GM12892 (cell line): ENCODE measurements around the gene TBC1D22A.

Experiments
- DNase-seq: peaks from one replicate; pipeline ENCODE4 v3.0.0; 2011; ENCODE audit not compliant: insufficient read length
- FAIRE-seq: peaks from 2 replicates; lab custom pipeline; 2011; peaks lifted over from hg19 to GRCh38; lab: Jason Lieb, UNC
- POLR2A ChIP-seq: IDR thresholded peaks from 2 replicates; pipeline ENCODE4 v1.6.1; 2011; ENCODE audit warnings: low read depth, low read length, control low read depth
- POLR2AphosphoS5 ChIP-seq: IDR thresholded peaks from 2 replicates; pipeline ENCODE4 v1.6.1; 2011; ENCODE audit warnings: low read depth, low read length, control low read depth
- TAF1 ChIP-seq: IDR thresholded peaks from 2 replicates; pipeline ENCODE4 v1.6.1; 2011; ENCODE audit warnings: low read depth, mild to moderate bottlenecking, control low read depth, low read length, borderline replicate concordance

TBC1D22A gene

DNA sequence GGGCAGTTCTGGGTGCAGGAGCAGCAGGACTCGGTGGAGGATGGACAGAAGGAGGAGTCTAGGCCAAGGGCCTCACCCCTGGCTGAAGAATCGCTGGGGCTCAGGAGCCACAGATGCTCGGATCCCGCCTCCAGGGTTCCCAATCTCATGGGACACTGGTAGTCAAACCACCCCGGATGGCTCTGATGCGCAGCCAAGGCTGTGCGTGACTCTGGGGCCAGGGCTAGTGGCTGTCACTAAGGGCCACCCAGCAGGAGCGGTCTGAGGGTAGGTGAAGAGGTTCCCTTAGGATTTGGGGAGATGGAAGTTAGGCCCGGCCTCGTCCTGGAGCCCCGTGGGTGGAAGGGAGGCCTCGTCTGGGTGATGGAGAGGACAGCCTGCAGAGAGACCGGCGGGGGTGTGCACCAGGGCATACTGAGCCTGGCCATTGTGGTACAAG lies 300.6 kb downstream of the TBC1D22A start:
- FAIRE-seq, result no peak
- TF ChIP-seq POLR2AphosphoS5 (no peak), POLR2A (no peak), TAF1 (no peak)
- no peak for DNase-seq

DNA sequence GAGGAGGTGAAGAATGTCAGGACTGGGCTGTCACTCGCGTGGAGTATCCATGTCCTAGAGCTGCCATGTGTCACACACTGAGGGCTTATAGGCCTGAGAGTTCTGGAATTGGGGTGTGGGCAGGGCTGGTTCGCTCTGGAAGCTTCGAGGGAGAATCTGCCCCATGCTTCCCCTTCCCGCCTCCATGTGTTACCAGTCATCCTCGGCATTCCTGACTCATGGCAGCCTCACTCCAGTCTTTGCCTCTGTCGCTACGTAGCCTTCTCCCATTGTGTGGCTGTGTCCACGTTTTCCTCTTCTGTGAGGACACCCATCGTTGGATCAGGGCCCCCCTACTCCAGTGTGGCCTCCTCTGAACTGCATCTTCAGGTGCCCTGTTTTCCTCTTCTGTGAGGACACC lies 301.2 kb downstream of the TBC1D22A start:
- DNase-seq, result no peak
- TF ChIP-seq POLR2AphosphoS5, result no peak
- no peak for TF ChIP-seq POLR2A
- TF ChIP-seq TAF1, result no peak
- FAIRE-seq, result no peak

DNA sequence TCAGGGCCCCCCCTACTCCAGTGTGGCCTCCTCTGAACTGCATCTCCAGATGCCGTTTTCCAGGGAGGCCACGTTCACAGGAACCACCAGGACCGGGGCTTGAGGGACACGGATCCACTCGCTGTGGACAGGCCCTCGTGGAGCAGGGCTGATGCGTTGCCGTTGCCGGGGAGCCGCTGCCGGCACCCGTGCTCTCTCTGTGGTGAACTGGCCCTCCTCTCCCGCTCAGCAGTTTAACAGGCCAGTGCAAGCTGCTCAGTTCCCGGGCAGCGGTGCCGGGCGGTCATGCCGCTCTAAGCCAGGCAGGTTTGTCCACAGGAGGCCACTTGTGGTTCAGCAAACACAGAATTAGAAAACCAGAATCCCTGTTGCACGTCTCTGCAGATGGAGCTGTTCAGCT lies 301.6 kb downstream of the TBC1D22A start:
- TF ChIP-seq POLR2AphosphoS5 (no peak), TAF1 (no peak), POLR2A (no peak)
- DNase-seq (no peak), FAIRE-seq (no peak)

DNA sequence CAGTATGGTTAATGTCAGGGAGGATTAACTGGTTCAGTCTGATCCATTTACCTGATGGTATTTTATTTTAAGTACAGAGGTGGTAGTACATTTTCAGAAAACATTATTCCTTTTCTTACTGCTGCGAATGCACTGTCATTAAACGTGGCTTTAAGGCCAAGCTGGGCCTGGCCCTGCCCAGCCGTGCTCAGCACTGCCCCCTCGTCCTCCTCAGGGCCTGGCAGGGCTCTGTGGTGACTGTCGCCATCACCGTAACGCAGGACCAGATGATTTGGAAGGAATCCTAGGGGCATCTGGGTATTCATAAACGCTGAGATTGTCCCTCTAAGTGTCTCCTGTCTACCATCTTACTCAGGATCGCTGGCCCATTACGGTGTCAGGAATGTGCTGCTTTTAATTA lies 302.0 kb downstream of the TBC1D22A start:
- DNase-seq, result no peak
- FAIRE-seq, result no peak
- TF ChIP-seq TAF1, result no peak
- TF ChIP-seq POLR2A, result no peak
- TF ChIP-seq POLR2AphosphoS5, result no peak

DNA sequence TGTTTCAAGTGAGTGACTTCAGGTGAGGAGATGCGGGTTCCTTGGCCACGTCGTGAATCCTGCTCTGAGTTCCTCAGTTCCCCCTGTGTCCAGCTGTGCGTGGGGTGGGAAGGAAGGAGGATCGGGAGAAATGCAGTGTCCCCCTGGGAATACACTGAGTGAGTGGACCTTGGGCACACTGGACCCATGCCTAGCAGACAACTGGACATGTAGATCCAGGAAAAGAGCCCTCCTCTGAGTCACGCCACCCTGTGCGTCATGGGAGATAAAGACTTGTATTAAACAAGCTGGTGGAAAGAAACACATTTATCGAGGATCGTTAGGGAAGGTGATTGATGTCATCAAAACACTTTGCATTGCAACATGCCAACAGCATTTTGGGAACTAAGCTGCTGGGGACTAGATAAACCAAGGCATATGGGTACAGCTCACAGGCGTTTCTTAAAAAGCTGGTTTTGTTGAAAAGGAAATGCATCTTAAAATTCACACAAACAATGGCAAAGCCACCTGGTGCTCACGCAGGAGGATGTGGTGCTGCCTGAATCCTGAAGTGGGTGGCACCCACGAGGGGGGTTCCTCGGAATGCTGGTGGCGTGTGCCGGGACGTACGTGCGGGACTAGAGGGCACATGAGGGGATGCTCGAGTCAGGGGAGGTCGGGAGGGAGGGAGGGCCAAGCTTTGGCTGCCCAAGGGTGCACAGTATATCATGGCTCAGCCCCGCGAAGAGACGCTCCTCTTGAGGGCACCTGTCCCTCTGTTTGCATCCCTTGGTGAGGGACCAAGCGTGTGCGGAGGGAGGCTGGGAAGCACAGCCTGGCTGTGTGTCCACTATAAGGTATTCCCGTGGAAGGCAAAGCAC lies 303.5 kb downstream of the TBC1D22A start:
- TF ChIP-seq POLR2AphosphoS5 (no peak), TAF1 (no peak), POLR2A (no peak)
- FAIRE-seq (no peak), DNase-seq (no peak)

DNA sequence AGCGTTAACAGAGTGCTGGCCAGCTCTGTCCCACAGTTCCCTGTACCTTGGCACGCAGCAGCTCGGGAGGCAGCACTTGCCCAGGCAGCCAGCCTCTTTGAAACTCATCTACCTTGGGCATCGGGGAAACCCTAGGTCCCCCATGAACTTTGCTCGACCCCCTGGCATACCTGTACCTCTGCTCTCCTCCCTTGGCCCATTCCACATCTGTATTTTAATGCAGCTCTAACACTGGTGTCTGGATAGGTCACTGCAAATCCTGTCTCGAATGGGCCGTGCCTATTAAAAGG lies 304.1 kb downstream of the TBC1D22A start:
- TF ChIP-seq POLR2A (no peak), POLR2AphosphoS5 (no peak), TAF1 (no peak)
- DNase-seq (no peak), FAIRE-seq (no peak)

DNA sequence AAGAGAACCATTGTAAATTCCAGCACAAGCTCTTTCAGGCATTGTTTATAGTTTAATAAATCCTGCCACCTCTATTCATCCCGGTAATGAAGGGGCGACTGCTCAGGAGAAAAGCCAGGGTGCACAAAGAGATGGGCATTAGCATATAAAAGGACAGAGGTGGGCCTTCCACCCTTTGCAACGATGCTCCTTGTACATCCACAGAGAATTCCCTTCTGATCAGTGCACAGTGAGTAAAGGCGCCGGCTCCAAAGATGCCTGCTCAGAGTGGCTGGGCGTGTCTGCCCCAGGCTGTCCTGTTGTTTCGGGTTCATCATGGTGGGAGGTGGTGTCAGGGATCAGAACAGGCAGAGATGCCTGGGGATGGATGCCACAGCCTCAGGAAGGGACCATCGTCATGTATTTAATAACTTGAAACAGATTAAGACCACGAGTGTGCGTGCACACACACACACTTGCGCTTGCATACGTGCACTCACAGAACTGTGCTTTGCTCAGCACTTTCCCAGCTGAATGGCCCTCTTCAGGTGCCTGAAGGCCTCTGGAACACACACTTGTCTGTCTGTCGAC lies 305.0 kb downstream of the TBC1D22A start:
- FAIRE-seq (no peak), DNase-seq (no peak)
- TF ChIP-seq POLR2A (no peak), TAF1 (no peak), POLR2AphosphoS5 (no peak)

DNA sequence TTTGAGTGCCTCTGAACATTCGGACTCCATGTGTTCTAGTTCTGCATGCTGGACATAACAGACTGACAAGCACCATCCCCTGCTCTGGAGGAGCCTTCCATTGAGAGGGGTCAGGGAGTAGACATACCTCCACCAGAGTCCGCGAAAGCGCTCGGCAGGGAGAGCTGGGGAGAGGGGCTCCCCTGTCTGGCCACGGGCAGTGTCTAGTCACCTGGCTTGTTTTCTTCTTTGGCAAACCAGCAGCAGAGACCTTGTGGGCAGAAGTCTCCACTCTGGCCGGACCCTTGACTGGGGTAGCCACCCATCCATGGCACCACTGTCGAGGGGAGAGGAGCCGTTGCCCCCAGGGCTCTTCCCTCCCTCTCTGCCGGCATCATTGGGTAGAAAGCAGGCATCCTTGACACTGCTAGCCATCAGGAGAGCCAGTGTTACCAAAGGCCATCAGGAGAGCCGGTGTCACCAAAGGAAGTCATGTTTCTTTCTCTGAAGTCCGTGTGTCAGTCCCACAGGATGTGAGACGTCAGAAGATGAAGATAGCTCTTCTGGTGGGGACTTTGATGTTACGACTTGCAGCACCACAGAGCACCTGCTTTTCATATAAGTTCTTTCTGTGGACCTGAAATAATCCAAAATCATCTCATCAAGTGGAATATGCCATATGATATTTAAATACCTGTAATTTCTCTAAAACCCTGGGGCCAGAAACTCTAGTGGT lies 305.6 kb downstream of the TBC1D22A start:
- TF ChIP-seq TAF1, result no peak
- no peak for TF ChIP-seq POLR2A
- no peak for TF ChIP-seq POLR2AphosphoS5
- FAIRE-seq (no peak), DNase-seq (no peak)

DNA sequence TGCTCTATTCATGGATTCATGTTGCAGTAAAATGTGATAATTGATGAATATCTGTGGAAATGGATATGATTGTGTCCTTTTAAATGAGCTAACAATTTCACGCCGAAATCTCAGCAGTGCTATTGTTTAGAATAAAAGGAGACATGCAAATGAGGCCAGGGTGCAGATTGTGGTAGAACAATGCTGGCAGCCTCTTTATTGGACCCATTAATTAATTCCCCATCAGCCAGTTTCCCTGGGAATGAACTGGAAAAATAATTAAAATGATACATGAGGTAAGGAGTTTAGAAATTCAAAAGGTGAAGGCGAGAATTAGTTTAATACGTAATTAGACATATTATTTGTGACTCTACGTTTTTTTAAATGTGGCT lies 306.2 kb downstream of the TBC1D22A start:
- TF ChIP-seq TAF1 (no peak), POLR2AphosphoS5 (no peak), POLR2A (no peak)
- no peak for FAIRE-seq
- no peak for DNase-seq

DNA sequence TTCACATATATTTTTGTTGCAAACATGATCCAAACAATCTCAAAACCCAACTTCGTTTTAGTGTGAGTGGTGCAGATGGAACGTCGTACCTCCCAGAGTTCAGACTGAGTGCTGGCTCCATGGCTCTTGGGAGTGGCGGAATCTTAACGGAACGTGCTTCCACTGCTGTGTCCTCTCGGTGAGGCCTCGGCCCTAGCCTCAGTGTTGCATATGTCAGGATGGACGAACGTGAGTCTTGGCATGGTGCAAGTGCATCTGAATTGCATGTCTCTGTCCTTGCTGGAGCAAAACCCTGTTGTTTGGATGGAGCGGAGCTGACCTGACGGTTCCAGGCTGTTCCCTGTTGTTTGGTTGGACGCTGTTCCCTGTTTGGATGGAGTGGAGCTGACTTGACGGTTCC lies 306.8 kb downstream of the TBC1D22A start:
- TF ChIP-seq POLR2A (no peak), TAF1 (no peak), POLR2AphosphoS5 (no peak)
- DNase-seq, result no peak
- no peak for FAIRE-seq

DNA sequence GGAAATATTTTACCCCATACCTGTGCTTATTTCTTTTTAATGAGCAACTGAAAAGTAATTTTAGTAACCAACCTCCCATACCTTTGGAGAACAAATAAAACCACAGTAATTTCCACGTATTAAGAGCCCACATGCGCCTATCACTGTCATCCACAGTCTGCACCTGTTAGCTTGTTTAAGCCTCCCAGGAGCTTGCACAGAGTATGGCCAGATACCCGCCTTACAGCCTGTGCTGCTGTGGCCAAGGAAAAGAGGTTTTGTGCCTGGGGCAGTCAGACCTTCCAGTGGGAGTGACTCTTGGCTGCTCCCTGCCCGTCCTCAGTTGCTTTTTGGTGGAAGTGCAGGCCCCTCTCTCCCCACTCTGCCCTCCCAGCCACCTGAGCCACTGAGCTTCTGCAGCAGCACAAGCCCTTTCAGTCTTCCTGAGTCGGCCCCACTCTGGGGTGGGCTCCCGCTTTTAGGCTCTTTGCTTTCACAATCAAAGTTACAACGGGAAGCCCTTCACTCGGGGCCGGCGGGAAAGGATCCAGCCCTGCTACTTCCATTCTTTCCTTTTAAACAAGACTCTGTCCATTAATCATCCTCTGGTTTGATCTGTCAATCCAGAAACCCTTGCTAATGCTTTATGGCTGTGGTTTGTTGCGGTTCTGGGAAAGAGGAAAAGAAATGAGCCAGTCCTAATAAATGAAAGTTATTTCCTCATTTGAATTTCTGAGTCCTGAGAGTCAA lies 308.8 kb downstream of the TBC1D22A start:
- FAIRE-seq, result no peak
- no peak for DNase-seq
- TF ChIP-seq POLR2A (no peak), TAF1 (no peak), POLR2AphosphoS5 (no peak)
